H1 (cell line): ENCODE measurements around the gene RASSF10. TPM values are rescaled to one million over a fixed set of nuclear protein-coding genes. Genes with fewer than 3 reads are reported as not detected.

Experiments used
- CTCF ChIA-PET: fragments of 300-600 bp; sonication (Branson Sonifier 250); formaldehyde crosslinking; loops from one replicate; lab custom pipeline; 2021; ENCODE audit not compliant: partially characterized antibody; lab: Charles Lee
- POLR2A ChIA-PET: fragments of 300-600 bp; sonication (Branson Sonifier 250); formaldehyde crosslinking; loops from one replicate; lab custom pipeline; 2021; ENCODE audit warnings: inconsistent platforms; ENCODE audit not compliant: partially characterized antibody; lab: Charles Lee
- DNase-seq, 2 experiments: peaks; one replicate each; pipeline versions ENCODE4 v3.0.0 to v3.0.0-alpha.2; 2010 to 2022; ENCODE audit warnings: low spot score in 2 of 2, low read depth in 1 of 2, mixed read lengths in 1 of 2
- FAIRE-seq: peaks from 2 replicates; lab custom pipeline; 2011; peaks lifted over from hg19 to GRCh38; lab: Jason Lieb, UNC
- H2AFZ ChIP-seq: 2 replicates; pipeline ENCODE4 v1.8.1; 2012; ENCODE audit warnings: low read length, inconsistent platforms
- H2AK5ac ChIP-seq: 2 replicates; pipeline ENCODE4 v1.6.1; 2013; ENCODE audit warnings: low read depth, low read length
- H2BK120ac ChIP-seq: replicated peaks from 2 replicates; pipeline ENCODE3; 2013; ENCODE audit warnings: low read depth, low read length, inconsistent platforms
- H2BK12ac ChIP-seq: 2 replicates; pipeline ENCODE4 v1.6.1; 2013; ENCODE audit warnings: low read depth, low read length
- H2BK15ac ChIP-seq: 2 replicates; pipeline ENCODE4 v1.6.1; 2013; ENCODE audit warnings: low read length
- H2BK20ac ChIP-seq: 2 replicates; pipeline ENCODE4 v1.6.1; 2013; ENCODE audit warnings: low read length
- H2BK5ac ChIP-seq: 2 replicates; pipeline ENCODE4 v1.6.1; 2013; ENCODE audit warnings: low read depth, low read length
- H3K14ac ChIP-seq: 2 replicates; pipeline ENCODE4 v1.6.1; 2013; ENCODE audit warnings: inconsistent platforms; ENCODE audit not compliant: insufficient read length
- H3K18ac ChIP-seq: 2 replicates; pipeline ENCODE4 v1.6.1; 2013; ENCODE audit warnings: low read length; ENCODE audit errors: extremely low read depth
- H3K23ac ChIP-seq: 2 replicates; pipeline ENCODE4 v1.6.1; 2013; ENCODE audit warnings: inconsistent platforms; ENCODE audit not compliant: insufficient read length
- H3K23me2 ChIP-seq: 2 replicates; pipeline ENCODE4 v1.6.1; 2013; ENCODE audit warnings: low read depth, low read length
- H3K27ac ChIP-seq: 2 replicates; pipeline ENCODE4 v1.6.1; 2011; ENCODE audit warnings: low read depth, low read length, inconsistent platforms
- H3K27me3 ChIP-seq, 4 experiments: replicated peaks in 1 of 4; 1 replicate in 1 of 4; 2 replicates in 3 of 4; pipeline versions ENCODE4 v1.6.1 to v1.8.1; 2011 to 2013; ENCODE audit warnings: low read length in 3 of 4, mild to moderate bottlenecking in 3 of 4, inconsistent platforms in 2 of 4, mixed read lengths in 2 of 4, moderate library complexity in 1 of 4; ENCODE audit not compliant: control insufficient read depth in 3 of 4, insufficient read depth in 3 of 4; ENCODE audit errors: extremely low read depth in 1 of 4
- H3K36me3 ChIP-seq, 4 experiments: 2 replicates each; pipeline versions ENCODE4 v1.6.1 to v1.8.1; 2011 to 2013; ENCODE audit warnings: mild to moderate bottlenecking in 4 of 4, low read length in 3 of 4, moderate library complexity in 2 of 4, control low read depth in 1 of 4, inconsistent platforms in 1 of 4; ENCODE audit not compliant: insufficient read depth in 4 of 4, control insufficient read depth in 2 of 4
- H3K4ac ChIP-seq: replicated peaks from 2 replicates; pipeline ENCODE3; 2013; ENCODE audit warnings: low read length, low read depth, mixed read lengths, inconsistent platforms; ENCODE audit not compliant: insufficient read length
- H3K4me1 ChIP-seq, 4 experiments: replicated peaks in 1 of 4; 1 replicate in 1 of 4; 2 replicates in 3 of 4; pipeline versions ENCODE4 v1.6.1 to v1.8.1; 2011 to 2013; ENCODE audit warnings: low read length in 3 of 4, inconsistent platforms in 2 of 4, mixed read lengths in 1 of 4; ENCODE audit not compliant: insufficient read depth in 4 of 4, control insufficient read depth in 3 of 4
- H3K4me2 ChIP-seq, 2 experiments: 2 replicates each; pipeline versions ENCODE4 v1.6.1 to v1.8.1; 2011 to 2013; ENCODE audit warnings: low read depth in 2 of 2, low read length in 2 of 2, control low read depth in 1 of 2, inconsistent platforms in 1 of 2, mild to moderate bottlenecking in 1 of 2; ENCODE audit not compliant: insufficient read depth in 1 of 2
- H3K4me3 ChIP-seq, 4 experiments: fragments of 200-600, 300-600 bp in 1 of 4; sonication (generic), shearing (Covaris generic), sonication (Bioruptor Twin) in 1 of 4; 2 replicates each; pipeline versions ENCODE4 v1.5.1 to v1.8.1; 2011 to 2016; ENCODE audit warnings: low read length in 4 of 4, low read depth in 3 of 4, control low read depth in 2 of 4, inconsistent platforms in 2 of 4, mild to moderate bottlenecking in 2 of 4, mixed read lengths in 1 of 4, moderate library complexity in 1 of 4; ENCODE audit not compliant: insufficient read depth in 2 of 4; ENCODE audit errors: extremely low read depth in 1 of 4
- H3K56ac ChIP-seq: replicated peaks from 2 replicates; pipeline ENCODE3; 2013; ENCODE audit warnings: low read depth, mild to moderate bottlenecking, mixed read lengths, low read length, inconsistent platforms; ENCODE audit not compliant: insufficient read length
- H3K79me1 ChIP-seq: 2 replicates; pipeline ENCODE4 v1.6.1; 2013; ENCODE audit warnings: low read depth, low read length, control low read depth
- H3K79me2 ChIP-seq, 2 experiments: 2 replicates each; pipeline versions ENCODE4 v1.6.1 to v1.8.1; 2012 to 2013; ENCODE audit warnings: low read length in 2 of 2, mild to moderate bottlenecking in 2 of 2, inconsistent platforms in 1 of 2; ENCODE audit not compliant: insufficient read depth in 2 of 2, control insufficient read depth in 1 of 2
- H3K9ac ChIP-seq, 4 experiments: replicated peaks in 1 of 4; 1 replicate in 1 of 4; 2 replicates in 3 of 4; pipeline versions ENCODE4 v1.6.1 to v1.8.1; 2011 to 2013; ENCODE audit warnings: low read depth in 3 of 4, low read length in 3 of 4, control low read depth in 2 of 4, mild to moderate bottlenecking in 2 of 4, moderate library complexity in 2 of 4, inconsistent platforms in 1 of 4; ENCODE audit errors: extremely low read depth in 1 of 4
- H3K9me3 ChIP-seq, 2 experiments: 2 replicates each; pipeline versions ENCODE4 v1.6.1 to v1.8.1; 2012 to 2013; ENCODE audit warnings: mild to moderate bottlenecking in 2 of 2, moderate library complexity in 2 of 2, control low read depth in 1 of 2, inconsistent platforms in 1 of 2, low read depth in 1 of 2, low read length in 1 of 2, mixed read lengths in 1 of 2; ENCODE audit not compliant: insufficient read depth in 2 of 2
- H4K20me1 ChIP-seq, 2 experiments: replicated peaks in 1 of 2; 2 replicates each; pipeline versions ENCODE3 to v1.8.1; 2011 to 2013; ENCODE audit warnings: inconsistent platforms in 2 of 2, low read length in 2 of 2, mild to moderate bottlenecking in 1 of 2; ENCODE audit not compliant: insufficient read depth in 2 of 2, control insufficient read depth in 1 of 2
- H4K5ac ChIP-seq: 2 replicates; pipeline ENCODE4 v1.6.1; 2013; ENCODE audit warnings: low read length, low read depth, mixed read lengths, inconsistent platforms; ENCODE audit not compliant: insufficient read length
- H4K8ac ChIP-seq: 2 replicates; pipeline ENCODE4 v1.8.0; 2013; ENCODE audit warnings: mild to moderate bottlenecking, moderate library complexity, low read length, inconsistent platforms; ENCODE audit not compliant: insufficient read depth; ENCODE audit errors: extremely low read depth
- H4K91ac ChIP-seq: replicated peaks from 2 replicates; pipeline ENCODE3; 2013; ENCODE audit warnings: low read length, mixed read lengths, inconsistent platforms; ENCODE audit not compliant: insufficient read length
- ASH2L ChIP-seq: fragments of 200-600, 300-600 bp; sonication (generic); IDR thresholded peaks from one replicate; pipeline ENCODE4 v1.7.1; 2017; ENCODE audit warnings: low read length
- BCL11A ChIP-seq, 2 experiments: IDR thresholded peaks; one replicate each; pipeline ENCODE4 v1.6.1; 2011; ENCODE audit warnings: low read depth in 2 of 2, low read length in 2 of 2, mild to moderate bottlenecking in 2 of 2
- BRCA1 ChIP-seq: IDR thresholded peaks from 2 replicates; pipeline ENCODE4 v1.6.1; 2012; ENCODE audit warnings: low read depth, low read length, improper control_type of control experiment
- GABPA ChIP-seq: IDR thresholded peaks from 2 replicates; pipeline ENCODE4 v1.6.1; 2011; ENCODE audit warnings: mild to moderate bottlenecking, low read length, moderate library complexity, borderline replicate concordance; ENCODE audit not compliant: insufficient read depth
- HDAC2 ChIP-seq, 2 experiments: fragments of 300-600 bp in 1 of 2; sonication (generic) in 1 of 2; IDR thresholded peaks; 2 replicates each; pipeline ENCODE4 v1.6.1; 2011 to 2012; ENCODE audit warnings: low read depth in 2 of 2, low read length in 2 of 2, mild to moderate bottlenecking in 2 of 2, moderate library complexity in 2 of 2, borderline replicate concordance in 1 of 2, inconsistent platforms in 1 of 2
- NRF1 ChIP-seq: IDR thresholded peaks from 2 replicates; pipeline ENCODE4 v1.6.1; 2011; ENCODE audit warnings: mild to moderate bottlenecking, low read depth, low read length, improper control_type of control experiment
- RNF2 ChIP-seq: fragments of 200-900, 300-1000 bp; sonication (generic); IDR thresholded peaks from 2 replicates; pipeline ENCODE4 v1.7.1; 2016; ENCODE audit warnings: borderline replicate concordance, low read depth, mild to moderate bottlenecking, antibody characterized with exemption, low read length; ENCODE audit not compliant: poor library complexity, severe bottlenecking; ENCODE audit errors: missing control alignments
- SAP30 ChIP-seq: fragments of 300-600 bp; sonication (generic); IDR thresholded peaks from 2 replicates; pipeline ENCODE4 v1.7.1; 2012; ENCODE audit warnings: low read length, moderate library complexity, mild to moderate bottlenecking, inconsistent platforms; ENCODE audit not compliant: insufficient read depth, insufficient replicate concordance
- ZNF274 ChIP-seq: IDR thresholded peaks from 2 replicates; pipeline ENCODE4 v1.7.0; 2012; ENCODE audit warnings: low read length, borderline replicate concordance; ENCODE audit errors: extremely low read depth
- WGBS, 2 experiments: shearing (Covaris generic) in 1 of 2; methylation state at CpG; one replicate each; pipeline versions ENCODE4 v1.1.6 to v1.1.7; 2013 to 2015; ENCODE audit warnings: low lambda C conversion rate in 2 of 2, mixed read lengths in 2 of 2, inconsistent platforms in 1 of 2, low coverage in 1 of 2, missing lambda C conversion rate in 1 of 2; ENCODE audit not compliant: insufficient replicate concordance in 2 of 2, insufficient coverage in 1 of 2, insufficient read length in 1 of 2; ENCODE audit errors: extremely low coverage in 1 of 2, missing lambda C conversion rate in 1 of 2; 5-methylcytosine and 5-hydroxymethylcytosine counted together
- polyA plus RNA-seq, 7 experiments: library from polyadenylated mRNA; depleted of rRNA in 3 of 7; stranded (reverse) in 5 of 7; unstranded in 2 of 7; fragments of >200 nt in 5 of 7; fragments of 200-250 nt in 2 of 7; gene quantifications; 1 replicate in 5 of 7; 2 replicates in 1 of 7; 4 replicates in 1 of 7; pipeline versions ENCODE4 v1.2.1 to v1.2.3, GENCODE V29; 2011 to 2013; ENCODE audit warnings: missing spikeins in 2 of 7, mixed read lengths in 2 of 7
- total RNA-seq: library from RNA; stranded (reverse); fragmentation: NEBNext Ultra II Directional; extraction: Animal tissue kit (Norgen Biotek cat#: 25700); gene quantifications from 2 replicates; pipeline ENCODE4 v1.2.1, GENCODE V29; 2021

Gene RASSF10
- total and polyA plus RNA-seq, 2 of the 8 experiments (the other 6 are each of a cell fraction or from before 2014, with no cell fraction given): 0.51 to 1.8 TPM

DNA sequence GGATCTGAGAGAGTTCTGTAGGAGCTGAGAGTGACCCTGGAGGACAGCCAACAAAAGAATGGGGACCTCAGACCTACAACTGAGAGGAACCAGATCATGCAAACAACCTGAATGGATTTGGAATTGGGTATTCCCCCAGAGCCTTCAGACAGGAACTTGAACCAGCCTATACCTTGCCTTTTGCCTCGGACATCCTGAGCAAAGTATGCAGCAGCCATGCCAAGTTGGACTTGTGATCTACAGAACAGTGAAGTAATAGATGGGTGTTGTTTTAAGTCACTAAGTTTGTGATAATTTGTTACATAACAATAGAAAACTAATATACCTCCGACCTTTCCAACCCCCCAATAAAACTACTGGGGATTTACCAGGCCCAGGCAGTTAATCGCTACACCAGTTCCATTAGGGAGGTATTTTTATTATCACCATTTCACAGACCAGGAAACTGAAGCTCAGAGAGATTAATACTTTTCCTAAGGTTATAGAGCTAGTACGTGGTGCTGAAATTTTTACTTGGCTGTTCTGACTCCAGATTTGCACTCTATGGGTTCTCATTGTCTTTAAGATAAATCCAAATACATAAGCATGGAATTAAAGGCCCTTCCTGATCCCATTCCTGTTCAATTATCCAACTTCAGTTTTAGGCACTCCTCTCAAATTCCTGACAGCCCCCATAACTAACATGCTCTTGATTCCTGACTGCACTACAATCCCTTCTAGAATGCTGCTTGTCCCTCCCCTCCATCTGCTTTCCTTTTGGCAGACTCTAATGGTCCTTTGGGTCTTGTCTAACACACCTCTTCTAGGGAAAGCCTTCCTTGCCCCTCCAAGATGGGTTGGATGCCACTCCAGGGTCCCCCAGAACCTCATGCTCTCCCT is 1.7 kb upstream of the RASSF10 start:
- DNase-seq (no peak), FAIRE-seq (no peak)
- Histone ChIP-seq H4K91ac (peak overlapping the region; percentile 40), H3K36me3 (no peaks in the 10 kb centered on the region), H2AFZ (no peak overlapping the region), H2BK12ac (peak overlapping the region; percentile 32; the same call in 1 of the 2 replicates), H2BK5ac (no peak overlapping the region), H2AK5ac (0 out of 2 replicates have a peak overlapping the region, but pooled peaks have one; percentile 18), H3K79me1 (no peaks in the 10 kb centered on the region), H3K4me1 (peaks cover 7 to 31% (median 18%) of the 10 kb centered on the region in 4 experiments), H3K9ac (no peak overlapping the region), H3K27me3 (peaks cover 13 to 45% (median 37%) of the 10 kb centered on the region in 4 experiments), H3K9me3 (peaks cover 0 to 6% of the 10 kb centered on the region in 2 experiments; a peak in 2 of 4 replicates), H3K14ac (no peak overlapping the region), H4K20me1 (peaks cover 2 to 5% of the 10 kb centered on the region in 2 experiments), H3K56ac (no peak overlapping the region), H3K23me2 (peaks cover 21% of the 10 kb centered on the region; the same call in 1 of the 2 replicates), H3K27ac (no peak overlapping the region), H3K23ac (no peak overlapping the region), H2BK20ac (peak overlapping the region; percentile 24; the same call in 1 of the 2 replicates), H3K4ac (no peak overlapping the region), H2BK15ac (peak overlapping the region; percentile 32; the same call in 1 of the 2 replicates), H4K5ac (no peak overlapping the region), H4K8ac (no peak overlapping the region), H2BK120ac (no peak overlapping the region), H3K4me2 (peak overlapping the region; percentile 87 to 97; a peak in 3 of 4 replicates), H3K18ac (no peak overlapping the region), H3K4me3 (peak overlapping the region in 1 of 4 experiments; percentile 58; a peak in 1 of 8 replicates), H3K79me2 (no peaks in the 10 kb centered on the region)
- POLR2A ChIA-PET: interaction anchor here (1.2 to 1.5 kb wide), 4 partner anchors 8 to 153 kb away, joined by 3 to 5 read pairs (median 3); no protein-coding TSS in a partner anchor
- CTCF ChIA-PET: interaction anchor here (0.7 to 1.6 kb wide), 7 partner anchors 9 to 719 kb away, joined by 3 to 7 read pairs (median 3); no protein-coding TSS in a partner anchor
- WGBS, 2 experiments: 85% methylated on average over 4 of the region's 4 CpGs; no CpG with 5 or more reads in 1 of the 2 experiments
- no peak for TF ChIP-seq ASH2L
- TF ChIP-seq GABPA: no peak
- no peak for TF ChIP-seq NRF1
- TF ChIP-seq SAP30: no peak
- TF ChIP-seq ZNF274: no peak
- no peak for TF ChIP-seq RNF2
- no peak for TF ChIP-seq BCL11A (IDR thresholded peaks at IDR 0.05; ENCODE audit: low read depth in 2 of 2, low read length in 2 of 2)
- no peak for TF ChIP-seq BRCA1
- no peak for TF ChIP-seq HDAC2 (IDR thresholded peaks at IDR 0.05; ENCODE audit: borderline replicate concordance in 1 of 2, low read depth in 2 of 2, low read length in 2 of 2)
